DMS53 treated with DMSO at 0.1 percent for 48 hours (cell line): Measurements from ENCODE around the gene OR52N5.

ENCODE experiments used
- DNase-seq: peaks from one replicate; lab custom pipeline; 2025; ENCODE audit not compliant: unreplicated experiment; lab: John Stamatoyannopoulos, UW

Gene OR52N5

DNA sequence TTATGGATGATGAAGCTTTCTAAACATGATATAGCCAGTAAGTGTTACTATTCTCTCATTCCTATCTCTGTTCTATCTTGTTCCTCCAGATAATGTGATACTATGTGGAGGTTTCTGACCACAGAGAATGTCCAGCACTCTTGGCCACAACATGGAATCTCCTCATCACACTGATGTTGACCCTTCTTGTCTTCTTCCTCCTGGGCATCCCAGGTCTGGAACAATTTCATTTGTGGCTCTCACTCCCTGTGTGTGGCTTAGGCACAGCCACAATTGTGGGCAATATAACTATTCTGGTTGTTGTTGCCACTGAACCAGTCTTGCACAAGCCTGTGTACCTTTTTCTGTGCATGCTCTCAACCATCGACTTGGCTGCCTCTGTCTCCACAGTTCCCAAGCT lies 56.8 kb downstream of the OR52N5 start:
- no peak for DNase-seq
